8988T (cell line): ENCODE measurements around the gene RBM28.

Source experiments
- DNase-seq: peaks from one replicate; pipeline ENCODE4 v3.0.0; 2011

RBM28 gene

DNA sequence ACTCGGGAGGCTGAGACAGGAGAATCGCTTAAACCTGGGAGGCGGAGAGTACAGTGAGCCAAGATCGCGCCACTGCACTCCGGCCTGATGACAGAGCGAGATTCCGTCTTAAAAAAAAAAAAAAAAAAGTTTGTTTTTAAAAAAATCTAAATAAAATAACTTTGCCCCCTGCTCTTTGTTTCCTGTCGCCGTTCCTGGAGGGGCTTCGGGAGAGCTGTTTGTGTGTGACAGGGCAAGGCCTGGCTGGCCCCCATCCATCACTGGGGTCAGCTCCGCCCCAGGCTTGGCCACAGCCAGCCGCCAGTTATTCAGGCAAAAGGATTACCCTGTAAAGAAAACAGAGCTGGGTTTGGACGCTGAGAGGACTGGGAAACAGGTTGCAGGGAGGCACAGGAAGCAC lies 86.2 kb downstream of the RBM28 start:
- DNase-seq: no peak

DNA sequence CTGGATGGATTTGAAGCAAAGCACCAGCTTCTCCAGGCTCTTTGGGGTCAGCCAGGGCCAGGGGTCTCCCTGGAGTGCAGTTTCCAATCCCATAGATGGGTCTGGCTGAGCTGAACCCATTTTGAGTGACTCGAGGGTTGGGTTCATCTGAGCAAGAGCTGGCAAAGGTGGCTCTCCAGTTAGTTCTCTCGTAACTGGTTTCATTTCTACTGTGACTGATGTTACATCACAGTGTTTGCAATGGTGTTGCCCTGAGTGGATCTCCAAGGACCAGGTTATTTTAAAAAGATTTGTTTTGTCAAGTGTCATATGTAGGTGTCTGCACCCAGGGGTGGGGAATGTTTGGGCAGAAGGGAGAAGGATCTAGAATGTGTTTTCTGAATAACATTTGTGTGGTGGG lies 88.4 kb downstream of the RBM28 start:
- no peak for DNase-seq

DNA sequence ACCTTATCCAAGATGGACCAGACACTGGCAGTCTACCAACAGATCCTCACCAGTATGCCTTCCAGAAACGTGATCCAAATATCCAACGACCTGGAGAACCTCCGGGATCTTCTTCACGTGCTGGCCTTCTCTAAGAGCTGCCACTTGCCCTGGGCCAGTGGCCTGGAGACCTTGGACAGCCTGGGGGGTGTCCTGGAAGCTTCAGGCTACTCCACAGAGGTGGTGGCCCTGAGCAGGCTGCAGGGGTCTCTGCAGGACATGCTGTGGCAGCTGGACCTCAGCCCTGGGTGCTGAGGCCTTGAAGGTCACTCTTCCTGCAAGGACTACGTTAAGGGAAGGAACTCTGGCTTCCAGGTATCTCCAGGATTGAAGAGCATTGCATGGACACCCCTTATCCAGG lies 89.2 kb downstream of the RBM28 start:
- no peak for DNase-seq

DNA sequence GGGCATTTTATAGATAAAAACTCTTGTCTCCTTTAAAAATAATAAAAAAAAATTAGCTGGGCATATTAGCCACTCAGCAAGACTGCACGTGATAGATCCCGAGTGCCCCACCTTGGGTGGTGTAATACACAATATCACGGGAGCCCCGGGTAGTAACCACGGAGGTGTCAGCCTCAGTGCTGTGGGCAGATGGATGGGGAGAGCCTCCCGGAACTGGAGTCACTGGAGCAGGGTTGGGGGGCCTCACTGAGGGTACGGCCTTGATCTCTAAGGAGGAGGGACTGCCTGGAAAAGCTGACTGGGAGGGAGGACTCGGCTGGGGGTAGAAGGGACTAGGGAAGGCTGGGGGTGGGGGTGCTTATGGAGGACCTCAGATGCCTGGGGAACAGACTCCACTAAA lies 90.0 kb downstream of the RBM28 start:
- no peak for DNase-seq

DNA sequence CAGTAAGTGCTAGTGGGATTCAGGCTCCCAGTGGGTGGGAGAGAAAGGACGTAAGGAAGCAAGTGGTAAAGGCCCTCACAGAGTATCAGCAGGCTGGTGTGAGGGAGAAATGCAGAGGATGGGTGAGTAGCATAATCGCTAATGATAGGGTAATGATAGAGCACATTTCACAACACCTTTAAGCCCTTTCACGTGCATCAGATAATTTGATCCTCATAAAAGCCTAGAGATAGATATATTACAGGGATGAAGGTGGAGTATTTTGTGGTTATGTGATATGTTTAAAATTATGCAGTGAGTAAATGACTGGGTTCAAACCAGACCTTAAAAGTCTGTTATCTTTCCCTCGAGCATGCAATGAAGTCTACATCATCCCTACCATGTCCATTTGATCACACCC lies 92.4 kb downstream of the RBM28 start:
- no peak for DNase-seq
